Neural crest cell (in vitro differentiated cells): ENCODE data around the gene TPP1. TPM values are rescaled to one million over a fixed set of nuclear protein-coding genes. Genes with fewer than 3 reads are reported as not detected.

Experiments
- DNase-seq: peaks from one replicate; pipeline ENCODE4 v3.0.0; 2021; ENCODE audit warnings: low read depth, mixed read lengths, low spot score
- H3K27ac Mint-ChIP-seq: one replicate; pipeline ENCODE4 v1.8.0; 2021; ENCODE audit warnings: mild to moderate bottlenecking, mixed read lengths; ENCODE audit not compliant: unreplicated experiment
- H3K27me3 Mint-ChIP-seq: 2 replicates; pipeline ENCODE4 v1.8.0; 2021; ENCODE audit warnings: low read depth, mild to moderate bottlenecking, mixed read lengths
- H3K36me3 Mint-ChIP-seq: 2 replicates; pipeline ENCODE4 v1.8.0; 2021; ENCODE audit warnings: low read depth, mild to moderate bottlenecking, mixed read lengths
- H3K4me1 Mint-ChIP-seq: 2 replicates; pipeline ENCODE4 v1.8.0; 2021; ENCODE audit warnings: mixed read lengths
- H3K4me3 Mint-ChIP-seq: one replicate; pipeline ENCODE4 v1.8.0; 2021; ENCODE audit warnings: mild to moderate bottlenecking, mixed read lengths
- H3K9me3 Mint-ChIP-seq: 2 replicates; pipeline ENCODE4 v1.8.0; 2021; ENCODE audit warnings: mixed read lengths
- CTCF ChIP-seq: fragments of 200-600 bp; sonication (generic); conservative IDR thresholded peaks from 2 replicates; pipeline ENCODE4 v1.5.0; 2021; ENCODE audit warnings: antibody characterized with exemption, mild to moderate bottlenecking
- total RNA-seq: library from RNA; stranded (reverse); gene quantifications from 2 replicates; pipeline ENCODE4 v1.2.1, GENCODE V29; 2021

Gene TPP1
- total RNA-seq, 1 donor from 2014 or later, result 44.7 TPM

- no peak overlapping the region for H3K4me3 Mint-ChIP-seq
- TF ChIP-seq CTCF, result no peak
- H3K27me3 Mint-ChIP-seq, result no peaks in the 10 kb centered on the region
- H3K9me3 Mint-ChIP-seq, result no peaks in the 10 kb centered on the region
- H3K4me1 Mint-ChIP-seq, result no peaks in the 10 kb centered on the region
- H3K36me3 Mint-ChIP-seq, result peaks cover 4% of the 10 kb centered on the region
- no peak overlapping the region for H3K27ac Mint-ChIP-seq
- DNase-seq, result no peak
These were observed 2.5 kb upstream of the TPP1 start for GRCh38 chr11:6621711-6622211.

GRCh38 chr11:6620636-6621035, 1.4 kb upstream of the TPP1 start:
- H3K27me3 Mint-ChIP-seq, result no peaks in the 10 kb centered on the region
- H3K27ac Mint-ChIP-seq, result no peak overlapping the region
- TF ChIP-seq CTCF, result no peak
- DNase-seq, result no peak
- H3K4me3 Mint-ChIP-seq, result no peak overlapping the region
- H3K4me1 Mint-ChIP-seq, result no peaks in the 10 kb centered on the region
- no peaks in the 10 kb centered on the region for H3K9me3 Mint-ChIP-seq
- peaks cover 8% of the 10 kb centered on the region for H3K36me3 Mint-ChIP-seq

GRCh38 chr11:6618117-6619003, 862 bp downstream of the TPP1 start:
- H3K36me3 Mint-ChIP-seq, result peaks cover 6% of the 10 kb centered on the region
- no peaks in the 10 kb centered on the region for H3K27me3 Mint-ChIP-seq
- H3K27ac Mint-ChIP-seq, result no peak overlapping the region
- TF ChIP-seq CTCF, result no peak
- no peaks in the 10 kb centered on the region for H3K9me3 Mint-ChIP-seq
- no peak for DNase-seq
- no peak overlapping the region for H3K4me3 Mint-ChIP-seq
- no peaks in the 10 kb centered on the region for H3K4me1 Mint-ChIP-seq

GRCh38 chr11:6617315-6617781, 1.9 kb downstream of the TPP1 start:
- DNase-seq, result no peak
- Mint-ChIP-seq H3K4me3 (peak overlapping the region; percentile 36), H3K27ac (no peak overlapping the region), H3K4me1 (no peaks in the 10 kb centered on the region), H3K9me3 (no peaks in the 10 kb centered on the region), H3K27me3 (no peaks in the 10 kb centered on the region), H3K36me3 (peaks cover 6% of the 10 kb centered on the region)
- TF ChIP-seq CTCF, result no peak

- Mint-ChIP-seq H3K27me3 (no peaks in the 10 kb centered on the region), H3K9me3 (no peaks in the 10 kb centered on the region), H3K4me1 (no peaks in the 10 kb centered on the region), H3K4me3 (peak overlapping the region; percentile 36), H3K27ac (no peak overlapping the region), H3K36me3 (peaks cover 6% of the 10 kb centered on the region)
- no peak for TF ChIP-seq CTCF
- no peak for DNase-seq
These were observed 2.5 kb downstream of the TPP1 start for GRCh38 chr11:6616596-6617250.
